SK-MEL-5 (cell line): ENCODE data around the gene TRAF3. TPM values are rescaled to one million over a fixed set of nuclear protein-coding genes. Genes with fewer than 3 reads are reported as not detected.
A peak's percentile ranks its signal among the peaks of the same experiment; 100 is the strongest.
"Not testable (repeated sequence)": the region's sequence is repeated elsewhere in the genome, so short reads cannot be mapped to it uniquely, and the experiment has no call there.

Source experiments
- DNase-seq: peaks from one replicate; pipeline ENCODE4 v3.0.0-alpha.2; 2016; ENCODE audit warnings: low read depth, low spot score
- in situ Hi-C: cut with HindIII; loops from 2 replicates; pipeline ENCODE4 v1.10.0; 2016; ENCODE audit warnings: low sequenced_read_pairs, high pct_unique_total_duplicates, low pct_unique_long_range_greater_than_20kb
- total RNA-seq: library from RNA; depleted of rRNA; stranded (reverse); fragments of >200 nt; shearing (Covaris generic); gene quantifications from 2 replicates; pipeline ENCODE4 v1.2.3, GENCODE V29; 2014

Gene TRAF3
- total RNA-seq, 1 experiment from 2014 or later, result 23.2 TPM

GRCh38 chr14:102833341-102833740 lies 56.1 kb downstream of the TRAF3 start:
- in situ Hi-C loops, result no loop called here

GRCh38 chr14:102833991-102834390 lies 56.7 kb downstream of the TRAF3 start:
- no peak for DNase-seq
- in situ Hi-C loops, result no loop called here

More at GRCh38 chr14:102833341-102833740, 56.1 kb downstream of the TRAF3 start:
- no peak for DNase-seq

DNA sequence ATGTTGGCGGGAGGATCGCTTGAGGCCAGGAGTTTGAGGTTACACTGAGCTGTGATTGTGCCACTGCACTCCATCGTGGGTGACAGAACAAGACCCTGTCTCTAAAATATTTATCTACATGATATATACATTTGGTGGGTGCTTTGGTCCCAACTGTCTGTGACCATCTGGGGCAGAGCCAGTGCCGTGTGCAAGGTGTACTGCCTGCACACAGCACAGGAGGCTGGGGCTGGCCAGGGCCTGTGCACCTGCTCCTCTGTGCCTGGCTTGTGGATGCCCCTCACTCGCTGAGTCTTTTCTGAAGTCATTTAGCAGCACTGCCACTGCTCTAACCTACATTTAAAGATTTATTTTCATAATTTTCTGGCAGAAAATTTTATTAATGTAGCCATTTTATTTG lies 58.7 kb downstream of the TRAF3 start:
- no peak for DNase-seq

GRCh38 chr14:102837120-102837519 lies 59.9 kb downstream of the TRAF3 start:
- in situ Hi-C loops, DNase-seq: not testable (repeated sequence)

More for the DNA sequence above, 58.7 kb downstream of the TRAF3 start:
- in situ Hi-C loops, result no loop called here

DNA sequence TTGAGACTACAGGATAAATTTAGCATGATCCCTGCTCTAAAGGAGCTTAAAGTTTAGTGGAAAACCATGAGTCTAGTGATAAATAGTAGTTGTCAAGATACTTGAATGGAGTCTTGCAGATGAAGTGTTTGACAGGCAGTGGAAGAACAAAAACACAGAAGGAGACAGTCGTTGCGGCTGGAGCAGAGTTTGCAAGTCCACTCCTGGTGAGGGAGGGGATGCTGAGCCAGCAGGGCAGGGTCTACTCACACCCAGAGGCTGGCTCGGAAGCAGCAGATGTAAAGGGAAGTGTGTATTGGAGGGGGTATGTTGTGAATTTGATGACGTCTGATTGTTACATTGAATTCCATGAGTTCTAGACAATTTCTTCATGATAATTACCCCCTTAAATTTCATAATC lies 61.3 kb downstream of the TRAF3 start:
- in situ Hi-C loops, result no loop called here
- DNase-seq, result no peak

GRCh38 chr14:102840115-102840514 lies 62.9 kb downstream of the TRAF3 start:
- no peak for DNase-seq
- in situ Hi-C loops, result no loop called here

DNA sequence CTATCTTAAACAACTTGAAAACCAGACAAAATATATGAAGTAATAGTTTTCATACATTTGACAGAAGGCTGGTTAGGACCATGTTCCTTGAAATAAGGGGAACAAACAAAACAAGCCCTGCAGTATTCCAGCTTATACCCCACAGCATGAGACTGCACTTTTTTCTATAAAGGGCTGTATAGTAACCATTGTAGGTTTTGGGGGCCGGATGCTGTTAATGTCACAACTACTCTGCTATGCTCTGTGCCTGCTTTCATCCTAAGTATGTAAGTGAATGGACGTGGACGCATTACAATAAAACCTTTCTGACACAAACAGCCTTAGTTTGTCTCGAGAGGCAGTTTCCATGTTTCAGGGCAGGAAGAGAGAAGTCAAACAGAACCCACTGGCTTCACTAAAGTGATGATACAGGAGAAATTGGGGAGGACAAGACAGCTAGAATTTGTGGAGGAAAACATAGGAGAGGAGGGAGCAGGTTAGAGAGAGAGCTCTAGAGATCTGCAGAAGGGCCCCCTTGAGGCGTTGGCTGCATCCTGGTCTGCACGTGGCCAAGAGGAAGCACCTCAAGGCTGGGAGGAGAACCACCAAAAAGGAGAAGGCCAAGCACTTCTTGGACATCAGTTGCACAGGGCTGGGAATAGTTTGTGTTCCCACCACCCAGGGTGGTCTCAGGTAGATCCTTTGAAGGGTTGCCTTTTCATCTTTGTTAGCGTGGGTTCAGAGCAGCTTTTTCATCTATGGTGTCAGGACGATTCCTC lies 63.7 kb downstream of the TRAF3 start:
- peak; percentile 94 for DNase-seq
- in situ Hi-C loops, result no loop called here

DNA sequence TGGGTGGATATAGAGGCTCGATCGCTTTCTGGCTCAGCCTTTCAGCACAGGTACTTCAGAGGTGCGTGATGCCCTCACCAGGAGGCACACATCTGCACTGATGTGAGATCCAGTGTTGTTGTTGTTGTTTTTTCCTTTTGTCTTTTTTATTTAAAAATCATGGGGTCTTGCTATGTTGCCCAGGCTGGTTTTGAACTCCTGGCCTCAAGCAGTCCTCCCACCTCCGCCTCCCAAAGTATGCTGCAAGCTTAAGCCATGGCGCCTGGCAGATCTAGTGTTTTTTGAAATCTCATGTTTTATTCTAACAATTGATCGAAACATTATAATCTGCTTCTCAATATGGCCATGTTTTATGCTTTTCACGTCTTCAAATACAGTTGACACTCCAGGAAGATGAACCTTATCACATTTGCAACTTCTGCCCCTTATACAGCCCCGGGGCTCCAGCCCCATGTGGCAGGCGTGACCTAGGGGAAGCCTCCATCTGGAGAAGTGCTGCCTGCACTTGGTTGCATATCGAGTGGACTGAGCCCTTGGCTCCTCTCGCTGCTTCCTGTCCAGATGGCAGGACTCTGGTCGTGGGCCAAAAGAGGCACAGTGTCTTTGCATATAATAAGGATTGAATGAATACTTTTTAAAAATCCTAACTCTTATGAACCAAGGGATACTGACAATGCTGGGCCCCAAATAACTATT lies 71.7 kb downstream of the TRAF3 start:
- in situ Hi-C loops, result no loop called here
- peak; percentile 17 for DNase-seq

DNA sequence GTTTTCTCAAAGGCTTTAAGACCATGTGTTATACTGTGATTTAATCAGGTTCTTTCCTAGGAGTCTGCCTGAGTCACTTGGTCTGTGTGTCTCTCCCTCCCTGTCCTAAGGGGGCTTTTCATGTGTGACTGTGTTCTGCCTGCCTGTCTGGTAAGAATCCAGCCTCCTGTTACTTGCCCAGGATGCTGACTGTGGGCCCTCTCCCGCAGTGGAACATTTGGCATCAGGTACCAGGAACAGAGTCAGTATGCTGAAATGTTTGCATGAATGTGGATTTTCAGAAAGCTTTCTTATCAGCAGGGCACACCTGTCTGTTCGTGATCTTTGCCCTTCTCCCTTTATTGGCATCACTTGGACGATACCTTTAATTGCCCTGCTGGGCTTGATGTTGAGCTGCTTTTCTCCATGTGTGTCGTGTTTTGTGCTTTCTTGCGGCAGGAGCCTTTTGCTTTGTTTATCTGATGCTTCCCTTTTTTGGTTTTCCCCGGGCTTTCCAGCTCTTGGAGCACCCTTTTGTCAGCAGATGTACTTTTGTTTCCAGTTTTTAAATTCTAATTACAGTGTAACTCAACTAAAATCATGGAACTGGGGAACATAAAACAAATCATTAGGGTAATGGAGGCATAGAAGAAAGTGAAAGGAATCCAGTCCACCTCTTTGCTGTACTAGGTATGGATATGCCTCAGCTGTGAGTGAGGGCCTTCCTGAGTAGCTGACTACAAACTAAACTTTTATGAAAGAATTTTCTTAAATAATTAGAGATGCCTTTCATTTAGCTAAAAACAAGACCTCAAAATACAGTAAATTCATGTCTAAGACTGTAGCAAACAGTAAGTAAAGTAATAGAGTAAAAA lies 72.5 kb downstream of the TRAF3 start:
- in situ Hi-C loops, result no loop called here
- no peak for DNase-seq

GRCh38 chr14:102853648-102854047 lies 76.4 kb downstream of the TRAF3 start:
- DNase-seq, result no peak
- in situ Hi-C loops, result no loop called here

- in situ Hi-C loops, result no loop called here
- no peak for DNase-seq
These were observed 76.9 kb downstream of the TRAF3 start for GRCh38 chr14:102854091-102854703.

DNA sequence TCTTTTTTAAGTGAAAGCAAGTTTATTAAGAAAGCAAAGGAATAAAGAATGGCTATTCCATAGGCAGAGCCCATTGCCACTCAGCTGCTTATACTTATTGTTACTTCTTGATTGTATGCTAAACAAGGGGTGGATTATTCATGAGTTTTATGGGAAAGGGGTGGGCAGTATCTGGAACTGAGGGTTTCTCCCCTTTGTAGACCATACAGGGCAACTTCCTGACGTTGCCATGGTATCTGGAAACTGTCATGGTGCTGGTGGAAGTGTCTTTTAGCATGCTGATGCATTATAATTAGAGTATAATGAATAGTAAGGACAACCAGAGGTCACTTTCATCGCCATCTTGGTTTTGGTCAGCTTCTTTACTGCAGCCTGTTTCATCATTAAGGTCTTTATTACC lies 78.9 kb downstream of the TRAF3 start:
- no peak for DNase-seq
- in situ Hi-C loops, result no loop called here

- in situ Hi-C loops, result no loop called here
- DNase-seq, result no peak
These were observed 80.2 kb downstream of the TRAF3 start for GRCh38 chr14:102857444-102857843.

- in situ Hi-C loops, result no loop called here
- no peak for DNase-seq
These were observed 82.7 kb downstream of the TRAF3 start for GRCh38 chr14:102859911-102860310.

GRCh38 chr14:102862154-102862773 lies 85.0 kb downstream of the TRAF3 start:
- in situ Hi-C loops, result no loop called here
- DNase-seq, result no peak

- no peak for DNase-seq
These were observed 86.1 kb downstream of the TRAF3 start for GRCh38 chr14:102863381-102863780.

GRCh38 chr14:102865916-102866315 lies 88.7 kb downstream of the TRAF3 start:
- in situ Hi-C loops, DNase-seq: not testable (repeated sequence)

More at GRCh38 chr14:102863381-102863780, 86.1 kb downstream of the TRAF3 start:
- in situ Hi-C loops, result no loop called here
